ENCODE measurements around the gene ST6GALNAC2.
"Not testable (repeated sequence)": the region's sequence is repeated elsewhere in the genome, so short reads cannot be mapped to it uniquely, and the experiment has no call there.

ST6GALNAC2 gene

GRCh38 chr17:76611080-76611749 lies 25.6 kb upstream of the ST6GALNAC2 start:
- H3K4me3 ChIP-seq (ENCODE audit: low read depth, low read length); H3K36me3 ChIP-seq (ENCODE audit: control insufficient read depth in 2 of 2, insufficient read depth in 1 of 2, low read length in 2 of 2); H3K9me3 ChIP-seq (ENCODE audit: control insufficient read depth, insufficient read depth, low read depth, low read length); H3K4me1 ChIP-seq (ENCODE audit: control insufficient read depth, insufficient read depth, low read length); H3K27ac ChIP-seq (ENCODE audit: extremely low read depth, low read depth, low read length): not testable (repeated sequence)
- POLR2A ChIA-PET: interaction anchor here (0.6 to 1.5 kb wide), 2 partner anchors 10 to 34 kb away, joined by 4 to 5 read pairs; no protein-coding TSS in a partner anchor
- TF ChIP-seq KLF1 (tag by site-specific recombination; IDR thresholded peaks at IDR 0.05) (0 out of 2 replicates have a peak, but pooled peaks have one; percentile 15), KLF17 (tag by site-specific recombination; IDR thresholded peaks at IDR 0.05) (peak; percentile 69), ZNF398 (tag by site-specific recombination; IDR thresholded peaks at IDR 0.05) (0 out of 2 replicates have a peak, but pooled peaks have one; percentile 36), GLIS1 (tag by site-specific recombination; IDR thresholded peaks at IDR 0.05) (peak; percentile 43)
- CTCF ChIA-PET: interaction anchor here (0.6 to 4.9 kb wide), 9 partner anchors 12 to 88 kb away, joined by 3 to 48 read pairs (median 4); no protein-coding TSS in a partner anchor

- H3K36me3 ChIP-seq (ENCODE audit: control insufficient read depth in 2 of 2, insufficient read depth in 1 of 2, low read length in 2 of 2); H3K27ac ChIP-seq (ENCODE audit: extremely low read depth, low read depth, low read length); H3K4me3 ChIP-seq (ENCODE audit: low read depth, low read length); H3K9me3 ChIP-seq (ENCODE audit: control insufficient read depth, insufficient read depth, low read depth, low read length); POLR2A ChIA-PET; H3K4me1 ChIP-seq (ENCODE audit: control insufficient read depth, insufficient read depth, low read length): not testable (repeated sequence)
- CTCF ChIA-PET: interaction anchor here (1.1 kb wide), 1 partner anchor 17 kb away, joined by 4 read pairs; no protein-coding TSS in a partner anchor
Observed at GRCh38 chr17:76606685-76607084, 21.0 kb upstream of the ST6GALNAC2 start.

- Histone ChIP-seq H3K27ac (ENCODE audit: extremely low read depth, low read depth, low read length) (no peak overlapping the region), H3K4me1 (ENCODE audit: control insufficient read depth, insufficient read depth, low read length) (no peaks in the 10 kb centered on the region), H3K9me3 (ENCODE audit: control insufficient read depth, insufficient read depth, low read depth, low read length) (no peaks in the 10 kb centered on the region), H3K4me3 (ENCODE audit: low read depth, low read length) (no peak overlapping the region), H3K36me3 (ENCODE audit: control insufficient read depth in 2 of 2, insufficient read depth in 1 of 2, low read length in 2 of 2) (no peaks in the 10 kb centered on the region)
- no peak for TF ChIP-seq ZNF19 (tag by site-specific recombination; IDR thresholded peaks at IDR 0.05; ENCODE audit: low read depth)
- CTCF ChIA-PET: interaction anchor here (0.5 to 3.2 kb wide), 7 partner anchors 15 to 81 kb away, joined by 3 to 19 read pairs (median 3); no protein-coding TSS in a partner anchor
- POLR2A ChIA-PET: interaction anchor here (1.2 to 1.7 kb wide), 4 partner anchors 11 to 43 kb away, joined by 3 to 5 read pairs (median 4); no protein-coding TSS in a partner anchor
Observed at GRCh38 chr17:76601065-76601464, 15.4 kb upstream of the ST6GALNAC2 start.

- Histone ChIP-seq H3K4me3 (ENCODE audit: low read depth, low read length) (no peak overlapping the region), H3K27ac (ENCODE audit: extremely low read depth, low read depth, low read length) (no peak overlapping the region), H3K4me1 (ENCODE audit: control insufficient read depth, insufficient read depth, low read length) (no peaks in the 10 kb centered on the region; the same call in 1 of the 2 replicates), H3K9me3 (ENCODE audit: control insufficient read depth, insufficient read depth, low read depth, low read length) (no peaks in the 10 kb centered on the region), H3K36me3 (ENCODE audit: control insufficient read depth in 2 of 2, insufficient read depth in 1 of 2, low read length in 2 of 2) (no peaks in the 10 kb centered on the region)
- CTCF ChIA-PET: interaction anchor here (0.6 to 3.2 kb wide), 3 partner anchors 24 to 88 kb away, joined by 3 to 19 read pairs (median 3); no protein-coding TSS in a partner anchor
- POLR2A ChIA-PET: interaction anchor here (0.5 to 0.9 kb wide), 2 partner anchors 9 to 14 kb away, joined by 3 to 4 read pairs; no protein-coding TSS in a partner anchor
- TF ChIP-seq KLF8 (tag by site-specific recombination; IDR thresholded peaks at IDR 0.05) (no peak), ZNF629 (tag by site-specific recombination; IDR thresholded peaks at IDR 0.05) (no peak), SETDB1 (IDR thresholded peaks at IDR 0.05; ENCODE audit: insufficient read length, low read length) (no peak), ZNF571 (tag by site-specific recombination; IDR thresholded peaks at IDR 0.05) (no peak), ZNF843 (tag by site-specific recombination; IDR thresholded peaks at IDR 0.05) (no peak), ZSCAN30 (tag by site-specific recombination; IDR thresholded peaks at IDR 0.05) (no peak), PRDM4 (tag by site-specific recombination; IDR thresholded peaks at IDR 0.05) (no peak), ZNF677 (tag by site-specific recombination; IDR thresholded peaks at IDR 0.05) (no peak), SP7 (tag by site-specific recombination; IDR thresholded peaks at IDR 0.05) (no peak), ZNF24 (tag by site-specific recombination; IDR thresholded peaks at IDR 0.05) (no peak), ZNF623 (tag by site-specific recombination; IDR thresholded peaks at IDR 0.05) (no peak), ZIC2 (tag by site-specific recombination; IDR thresholded peaks at IDR 0.05) (no peak), ZNF202 (tag by site-specific recombination; IDR thresholded peaks at IDR 0.05; ENCODE audit: borderline replicate concordance) (no peak), ZNF366 (tag by site-specific recombination; conservative IDR thresholded peaks at IDR 0.05) (no peak), ZNF416 (tag by site-specific recombination; IDR thresholded peaks at IDR 0.05) (no peak), ZNF600 (tag by site-specific recombination; IDR thresholded peaks at IDR 0.05) (no peak)
Observed at GRCh38 chr17:76599694-76600460, 14.2 kb upstream of the ST6GALNAC2 start.
